HEK293 (cell line): ENCODE measurements around the gene HS3ST6.

Experiments
- CTCF ChIA-PET: fragments of 350-600 bp; formaldehyde crosslinking; extraction: SDS; loops from one replicate; lab custom pipeline; 2021; ENCODE audit warnings: antibody characterized with exemption; lab: Yijun Ruan, JAX
- POLR2A ChIA-PET: fragments of 300-600 bp; formaldehyde crosslinking; extraction: SDS; loops from one replicate; lab custom pipeline; 2020; ENCODE audit warnings: antibody characterized with exemption, inconsistent platforms; lab: Yijun Ruan, JAX
- H3K27ac ChIP-seq: fragments of 200-500 bp; sonication (Bioruptor generic); 2 replicates; pipeline ENCODE4 v1.5.1; 2014; ENCODE audit warnings: low read depth, low read length, control low read depth, inconsistent platforms; ENCODE audit errors: extremely low read depth
- H3K36me3 ChIP-seq, 2 experiments: fragments of 200-500 bp in 1 of 2; sonication (Bioruptor generic) in 1 of 2; 1 replicate in 1 of 2; 2 replicates in 1 of 2; pipeline ENCODE4 v1.5.1; 2014 to 2017; ENCODE audit warnings: inconsistent platforms in 2 of 2, low read length in 2 of 2; ENCODE audit not compliant: control insufficient read depth in 2 of 2, insufficient read depth in 1 of 2
- H3K4me1 ChIP-seq: fragments of 200-500 bp; sonication (Bioruptor generic); 2 replicates; pipeline ENCODE4 v1.5.1; 2014; ENCODE audit warnings: mild to moderate bottlenecking, low read length, inconsistent platforms; ENCODE audit not compliant: control insufficient read depth, insufficient read depth
- H3K4me3 ChIP-seq: 2 replicates; pipeline ENCODE4 v1.5.1; 2011; ENCODE audit warnings: low read depth, mild to moderate bottlenecking, control low read depth, low read length, moderate library complexity
- H3K9me3 ChIP-seq: fragments of 200-500 bp; sonication (Bioruptor generic); 2 replicates; pipeline ENCODE4 v1.5.1; 2014; ENCODE audit warnings: low read depth, low read length, inconsistent platforms; ENCODE audit not compliant: control insufficient read depth, insufficient read depth
- TRIM28 ChIP-seq: IDR thresholded peaks from 2 replicates; pipeline ENCODE4 v1.6.1; 2011; ENCODE audit warnings: low read length, control low read depth, borderline replicate concordance
- ZBTB17 ChIP-seq: fragments of 450-650 bp; formaldehyde crosslinking; IDR thresholded peaks from 2 replicates; pipeline ENCODE4 v1.5.1; 2016; ENCODE audit warnings: missing biosample characterization, missing genetic modification characterization
- ZFP37 ChIP-seq: fragments of 450-650 bp; formaldehyde crosslinking; IDR thresholded peaks from 2 replicates; pipeline ENCODE4 v1.5.1; 2016; ENCODE audit warnings: missing biosample characterization, missing genetic modification characterization
- ZNF10 ChIP-seq: fragments of 450-650 bp; formaldehyde crosslinking; IDR thresholded peaks from 2 replicates; pipeline ENCODE4 v1.5.1; 2017; ENCODE audit warnings: missing biosample characterization, missing genetic modification characterization
- ZNF16 ChIP-seq: fragments of 450-650 bp; formaldehyde crosslinking; IDR thresholded peaks from 2 replicates; pipeline ENCODE4 v1.5.1; 2016; ENCODE audit warnings: low read depth, missing biosample characterization, missing genetic modification characterization
- ZNF169 ChIP-seq: fragments of 450-650 bp; formaldehyde crosslinking; IDR thresholded peaks from 2 replicates; pipeline ENCODE4 v1.5.1; 2016; ENCODE audit warnings: missing biosample characterization, missing genetic modification characterization
- ZNF174 ChIP-seq: fragments of 450-650 bp; formaldehyde crosslinking; IDR thresholded peaks from 2 replicates; pipeline ENCODE4 v1.5.0; 2017; ENCODE audit warnings: missing biosample characterization, mild to moderate bottlenecking, missing genetic modification characterization
- ZNF19 ChIP-seq: fragments of 450-650 bp; formaldehyde crosslinking; IDR thresholded peaks from 2 replicates; pipeline ENCODE4; 2016; ENCODE audit warnings: missing biosample characterization, missing genetic modification characterization, low read depth
- ZNF202 ChIP-seq: fragments of 450-650 bp; formaldehyde crosslinking; IDR thresholded peaks from 2 replicates; pipeline ENCODE4 v1.5.1; 2016; ENCODE audit warnings: missing biosample characterization, missing genetic modification characterization, borderline replicate concordance
- ZNF24 ChIP-seq: fragments of 450-650 bp; formaldehyde crosslinking; IDR thresholded peaks from 2 replicates; pipeline ENCODE4 v1.5.1; 2016; ENCODE audit warnings: missing biosample characterization, missing genetic modification characterization
- ZNF266 ChIP-seq: fragments of 450-650 bp; formaldehyde crosslinking; IDR thresholded peaks from 2 replicates; pipeline ENCODE4 v1.5.1; 2016; ENCODE audit warnings: missing biosample characterization, missing genetic modification characterization, low read depth
- ZNF292 ChIP-seq: fragments of 450-650 bp; formaldehyde crosslinking; IDR thresholded peaks from 2 replicates; pipeline ENCODE4 v1.5.1; 2016; ENCODE audit warnings: low read depth, missing biosample characterization, missing genetic modification characterization, borderline replicate concordance
- ZNF311 ChIP-seq: fragments of 450-650 bp; formaldehyde crosslinking; IDR thresholded peaks from 2 replicates; pipeline ENCODE4 v1.5.1; 2017; ENCODE audit warnings: missing biosample characterization, missing genetic modification characterization, borderline replicate concordance
- ZNF354C ChIP-seq: fragments of 450-650 bp; formaldehyde crosslinking; IDR thresholded peaks from 2 replicates; pipeline ENCODE4 v1.5.1; 2016; ENCODE audit warnings: missing biosample characterization, missing genetic modification characterization, low read depth, borderline replicate concordance
- ZNF423 ChIP-seq: fragments of 450-650 bp; formaldehyde crosslinking; IDR thresholded peaks from 2 replicates; pipeline ENCODE4 v1.5.1; 2016; ENCODE audit warnings: missing biosample characterization, missing genetic modification characterization
- ZNF544 ChIP-seq: fragments of 450-650 bp; formaldehyde crosslinking; IDR thresholded peaks from 2 replicates; pipeline ENCODE4 v1.5.0; 2017; ENCODE audit warnings: missing biosample characterization, missing genetic modification characterization
- ZNF585B ChIP-seq: fragments of 450-650 bp; formaldehyde crosslinking; IDR thresholded peaks from 2 replicates; pipeline ENCODE4 v1.5.1; 2016; ENCODE audit warnings: missing biosample characterization, missing genetic modification characterization
- ZNF596 ChIP-seq: fragments of 450-650 bp; IDR thresholded peaks from 2 replicates; pipeline ENCODE4 v1.5.0; 2018; ENCODE audit warnings: missing biosample characterization, mild to moderate bottlenecking, missing genetic modification characterization, moderate library complexity
- ZNF626 ChIP-seq: fragments of 450-650 bp; sonication (Bioruptor Pico); formaldehyde crosslinking; IDR thresholded peaks from 2 replicates; pipeline ENCODE4 v1.5.1; 2018; ENCODE audit warnings: missing biosample characterization, missing genetic modification characterization, inconsistent platforms
- ZNF677 ChIP-seq: fragments of 450-650 bp; IDR thresholded peaks from 2 replicates; pipeline ENCODE4 v1.5.0; 2018; ENCODE audit warnings: missing biosample characterization, mild to moderate bottlenecking, missing genetic modification characterization, moderate library complexity
- ZNF692 ChIP-seq: fragments of 450-650 bp; formaldehyde crosslinking; IDR thresholded peaks from 2 replicates; pipeline ENCODE4 v1.5.1; 2016; ENCODE audit warnings: missing biosample characterization, missing genetic modification characterization
- ZNF747 ChIP-seq: fragments of 450-650 bp; formaldehyde crosslinking; IDR thresholded peaks from 2 replicates; pipeline ENCODE4 v1.5.1; 2016; ENCODE audit warnings: missing biosample characterization, missing genetic modification characterization
- ZNF76 ChIP-seq: fragments of 450-650 bp; formaldehyde crosslinking; IDR thresholded peaks from 2 replicates; pipeline ENCODE4; 2016; ENCODE audit warnings: low read depth, missing biosample characterization, missing genetic modification characterization, borderline replicate concordance
- ZNF843 ChIP-seq: fragments of 450-650 bp; formaldehyde crosslinking; IDR thresholded peaks from 2 replicates; pipeline ENCODE4 v1.5.1; 2016; ENCODE audit warnings: missing biosample characterization, missing genetic modification characterization
- ZSCAN16 ChIP-seq: fragments of 450-650 bp; formaldehyde crosslinking; IDR thresholded peaks from 2 replicates; pipeline ENCODE4 v1.5.1; 2016; ENCODE audit warnings: missing biosample characterization, missing genetic modification characterization
- ZSCAN23 ChIP-seq: fragments of 450-650 bp; formaldehyde crosslinking; IDR thresholded peaks from 2 replicates; pipeline ENCODE4 v1.5.1; 2016; ENCODE audit warnings: missing biosample characterization, missing genetic modification characterization
- ZSCAN30 ChIP-seq: fragments of 450-650 bp; IDR thresholded peaks from 2 replicates; pipeline ENCODE4 v1.5.1; 2018; ENCODE audit warnings: missing biosample characterization, mild to moderate bottlenecking, missing genetic modification characterization, moderate library complexity
- TF ChIP-seq, protein P1 (sequence below): fragments of 450-650 bp; formaldehyde crosslinking; conservative IDR thresholded peaks from 2 replicates; pipeline ENCODE4 v1.5.1; 2016; ENCODE audit warnings: low read depth, missing biosample characterization, missing genetic modification characterization

Gene HS3ST6

DNA sequence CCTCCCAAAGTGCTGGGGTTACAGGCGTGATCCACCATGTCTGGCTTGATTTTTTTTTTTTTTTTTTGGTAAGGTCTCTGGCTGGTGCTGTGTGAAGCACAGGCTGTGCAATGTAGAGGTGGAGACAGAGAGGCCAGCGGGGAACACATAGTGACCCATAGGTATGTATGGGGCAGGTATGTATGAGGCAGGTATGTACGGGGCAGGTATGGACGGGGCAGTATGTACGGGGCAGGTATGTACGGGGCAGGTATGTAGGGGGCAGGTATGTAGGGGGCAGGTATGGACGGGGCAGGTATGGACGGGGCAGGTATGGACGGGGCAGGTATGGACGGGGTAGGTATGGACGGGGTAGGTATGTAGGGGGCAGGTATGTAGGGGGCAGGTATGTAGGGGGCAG is 31.3 kb upstream of the HS3ST6 start:
- CTCF ChIA-PET = no interaction called here
- Histone ChIP-seq H3K36me3 (no peaks in the 10 kb centered on the region), H3K4me3 (no peak overlapping the region), H3K27ac (no peak overlapping the region), H3K4me1 (no peaks in the 10 kb centered on the region), H3K9me3 (no peaks in the 10 kb centered on the region)
- TF ChIP-seq, protein P1, sequence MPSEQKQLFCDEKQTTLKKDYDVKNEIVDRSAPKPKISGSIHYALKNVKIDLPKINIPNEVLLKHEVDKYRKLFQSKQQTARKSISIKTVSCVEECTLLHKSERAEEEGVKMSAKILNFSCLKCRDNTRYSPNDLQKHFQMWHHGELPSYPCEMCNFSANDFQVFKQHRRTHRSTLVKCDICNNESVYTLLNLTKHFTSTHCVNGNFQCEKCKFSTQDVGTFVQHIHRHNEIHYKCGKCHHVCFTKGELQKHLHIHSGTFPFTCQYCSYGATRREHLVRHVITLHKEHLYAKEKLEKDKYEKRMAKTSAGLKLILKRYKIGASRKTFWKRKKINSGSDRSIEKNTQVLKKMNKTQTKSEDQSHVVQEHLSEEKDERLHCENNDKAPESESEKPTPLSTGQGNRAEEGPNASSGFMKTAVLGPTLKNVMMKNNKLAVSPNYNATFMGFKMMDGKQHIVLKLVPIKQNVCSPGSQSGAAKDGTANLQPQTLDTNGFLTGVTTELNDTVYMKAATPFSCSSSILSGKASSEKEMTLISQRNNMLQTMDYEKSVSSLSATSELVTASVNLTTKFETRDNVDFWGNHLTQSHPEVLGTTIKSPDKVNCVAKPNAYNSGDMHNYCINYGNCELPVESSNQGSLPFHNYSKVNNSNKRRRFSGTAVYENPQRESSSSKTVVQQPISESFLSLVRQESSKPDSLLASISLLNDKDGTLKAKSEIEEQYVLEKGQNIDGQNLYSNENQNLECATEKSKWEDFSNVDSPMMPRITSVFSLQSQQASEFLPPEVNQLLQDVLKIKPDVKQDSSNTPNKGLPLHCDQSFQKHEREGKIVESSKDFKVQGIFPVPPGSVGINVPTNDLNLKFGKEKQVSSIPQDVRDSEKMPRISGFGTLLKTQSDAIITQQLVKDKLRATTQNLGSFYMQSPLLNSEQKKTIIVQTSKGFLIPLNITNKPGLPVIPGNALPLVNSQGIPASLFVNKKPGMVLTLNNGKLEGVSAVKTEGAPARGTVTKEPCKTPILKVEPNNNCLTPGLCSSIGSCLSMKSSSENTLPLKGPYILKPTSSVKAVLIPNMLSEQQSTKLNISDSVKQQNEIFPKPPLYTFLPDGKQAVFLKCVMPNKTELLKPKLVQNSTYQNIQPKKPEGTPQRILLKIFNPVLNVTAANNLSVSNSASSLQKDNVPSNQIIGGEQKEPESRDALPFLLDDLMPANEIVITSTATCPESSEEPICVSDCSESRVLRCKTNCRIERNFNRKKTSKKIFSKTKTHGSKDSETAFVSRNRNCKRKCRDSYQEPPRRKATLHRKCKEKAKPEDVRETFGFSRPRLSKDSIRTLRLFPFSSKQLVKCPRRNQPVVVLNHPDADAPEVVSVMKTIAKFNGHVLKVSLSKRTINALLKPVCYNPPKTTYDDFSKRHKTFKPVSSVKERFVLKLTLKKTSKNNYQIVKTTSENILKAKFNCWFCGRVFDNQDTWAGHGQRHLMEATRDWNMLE (tag by site-specific recombination) = no peak
- TF ChIP-seq ZNF596 (tag by site-specific recombination) (no peak), ZFP37 (no peak), TRIM28 (no peak), ZNF626 (no peak), ZNF692 (no peak), ZNF24 (no peak), ZNF677 (tag by site-specific recombination) (no peak), ZSCAN30 (tag by site-specific recombination) (no peak), ZNF169 (no peak), ZNF174 (tag by site-specific recombination) (no peak), ZNF585B (tag by site-specific recombination) (no peak), ZNF16 (tag by site-specific recombination) (no peak), ZNF19 (tag by site-specific recombination) (no peak), ZSCAN23 (tag by site-specific recombination) (no peak), ZSCAN16 (tag by site-specific recombination) (no peak), ZNF747 (tag by site-specific recombination) (no peak), ZNF76 (no peak), ZNF10 (tag by site-specific recombination) (no peak)
- POLR2A ChIA-PET = interaction anchor here (1.8 kb wide), 1 partner anchor 15 kb away, joined by 6 read pairs; the partner anchor contains the start of gene RPS2

DNA sequence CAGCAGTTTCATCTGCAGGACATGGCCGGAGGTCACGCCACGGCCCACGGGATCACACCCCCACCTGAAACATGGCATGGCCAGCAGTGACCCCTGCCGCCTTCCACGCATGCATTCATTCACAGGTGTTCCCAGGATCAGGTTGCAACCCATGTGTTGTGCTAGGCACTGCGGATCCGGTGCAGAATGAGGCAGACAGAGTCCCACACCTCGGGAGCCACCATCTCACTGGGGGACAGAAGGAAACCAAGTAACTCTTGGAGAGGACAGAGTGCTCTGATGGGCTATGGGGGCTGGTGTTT is 29.1 kb upstream of the HS3ST6 start:
- Histone ChIP-seq H3K27ac (no peak overlapping the region), H3K9me3 (no peaks in the 10 kb centered on the region), H3K36me3 (no peaks in the 10 kb centered on the region), H3K4me3 (no peak overlapping the region), H3K4me1 (no peaks in the 10 kb centered on the region)
- ChIA-PET POLR2A (no interaction called here), CTCF (interaction anchor here (0.6 to 1.8 kb wide), 2 partner anchors 24 to 268 kb away, joined by 3 to 7 read pairs; no protein-coding TSS in a partner anchor)
- TF ChIP-seq ZNF292 = no peak
- TF ChIP-seq ZNF354C (tag by site-specific recombination) = no peak
- no peak for TF ChIP-seq ZNF266 (tag by site-specific recombination)
- no peak for TF ChIP-seq ZNF423 (tag by site-specific recombination)
- TF ChIP-seq ZBTB17 (tag by site-specific recombination) = no peak
- no peak for TF ChIP-seq ZNF544 (tag by site-specific recombination)
- no peak for TF ChIP-seq ZNF843 (tag by site-specific recombination)
- TF ChIP-seq ZNF202 (tag by site-specific recombination) = no peak
- no peak for TF ChIP-seq ZNF311 (tag by site-specific recombination)
